T-cell (primary cell): Measurements from ENCODE around the gene SPATA13. TPM values are rescaled to one million over a fixed set of nuclear protein-coding genes. Genes with fewer than 3 reads are reported as not detected.

Experiments used
- ATAC-seq, 4 experiments: fragments of 200-7000 bp in 3 of 4; fragments of 150-1000 bp in 1 of 4; cut with Tn5 transposase; replicated peaks in 1 of 4; 1 replicate in 3 of 4; 2 replicates in 1 of 4; pipeline ENCODE4 v1.10.0; 2021; ENCODE audit warnings: moderate library complexity in 3 of 4, mild to moderate bottlenecking in 2 of 4, moderate number of reproducible peaks in 1 of 4
- CTCF ChIA-PET, 2 donors: fragments of 300-600 bp; sonication (Branson Sonifier 250); formaldehyde crosslinking; loops; one replicate each; lab custom pipeline; 2022; ENCODE audit warnings: antibody characterized with exemption in 2 of 2; lab: Charles Lee
- POLR2A ChIA-PET, 2 donors: fragments of 300-600 bp; sonication (Branson Sonifier 250); formaldehyde crosslinking; loops; one replicate each; lab custom pipeline; 2022; ENCODE audit warnings: antibody characterized with exemption in 2 of 2; lab: Charles Lee
- DNase-seq, 35 experiments: peaks; one replicate each; pipeline versions ENCODE4 v3.0.0 to v3.0.0-alpha.2; 2013 to 2023
- H3K27ac ChIP-seq: one replicate; pipeline ENCODE4 v1.5.1; 2013; ENCODE audit warnings: low read length
- H3K27me3 ChIP-seq, 2 experiments: replicated peaks in 1 of 2; 1 replicate in 1 of 2; 2 replicates in 1 of 2; pipeline versions ENCODE4 v1.6.1 to v1.7.0; 2013; ENCODE audit warnings: low read length in 1 of 2, mixed read lengths in 1 of 2; ENCODE audit not compliant: control insufficient read depth in 2 of 2, insufficient read depth in 2 of 2; ENCODE audit errors: extremely low read depth in 1 of 2
- H3K36me3 ChIP-seq, 2 donors: 1 replicate in 1 of 2; 2 replicates in 1 of 2; pipeline versions ENCODE4 v1.6.1 to v1.7.0; 2013; ENCODE audit warnings: low read length in 1 of 2; ENCODE audit not compliant: control insufficient read depth in 2 of 2, insufficient read depth in 1 of 2; ENCODE audit errors: extremely low read depth in 1 of 2
- H3K4me1 ChIP-seq, 2 experiments: 1 replicate in 1 of 2; 2 replicates in 1 of 2; pipeline versions ENCODE4 v1.6.1 to v1.7.0; 2013; ENCODE audit warnings: low read length in 2 of 2, mixed read lengths in 1 of 2; ENCODE audit not compliant: insufficient read depth in 2 of 2, control insufficient read depth in 1 of 2; ENCODE audit errors: extremely low read depth in 1 of 2
- H3K4me3 ChIP-seq, 2 donors: 1 replicate in 1 of 2; 2 replicates in 1 of 2; pipeline versions ENCODE4 v1.5.1 to v1.7.0; 2013; ENCODE audit warnings: mild to moderate bottlenecking in 2 of 2, low read length in 1 of 2, moderate library complexity in 1 of 2; ENCODE audit not compliant: control insufficient read depth in 1 of 2; ENCODE audit errors: extremely low read depth in 1 of 2
- H3K9me3 ChIP-seq: 2 replicates; pipeline ENCODE4 v1.7.0; 2013
- H3K27ac Mint-ChIP-seq, 2 donors: one replicate each; pipeline ENCODE4 v1.8.0; 2020 to 2021; ENCODE audit warnings: mild to moderate bottlenecking in 2 of 2, mixed read lengths in 2 of 2
- H3K27me3 Mint-ChIP-seq, 2 donors: one replicate each; pipeline ENCODE4 v1.8.0; 2021 to 2022; ENCODE audit warnings: mixed read lengths in 2 of 2
- H3K36me3 Mint-ChIP-seq: one replicate; pipeline ENCODE4 v1.8.0; 2021; ENCODE audit warnings: mixed read lengths
- H3K4me1 Mint-ChIP-seq, 3 donors: one replicate each; pipeline ENCODE4 v1.8.0; 2020 to 2022; ENCODE audit warnings: mixed read lengths in 3 of 3, mild to moderate bottlenecking in 1 of 3
- H3K4me3 Mint-ChIP-seq, 3 donors: one replicate each; pipeline ENCODE4 v1.8.0; 2020 to 2022; ENCODE audit warnings: mild to moderate bottlenecking in 3 of 3, mixed read lengths in 3 of 3, moderate library complexity in 3 of 3
- H3K9me3 Mint-ChIP-seq, 3 donors: one replicate each; pipeline ENCODE4 v1.8.0; 2020 to 2022; ENCODE audit warnings: mixed read lengths in 3 of 3
- WGBS: methylation state at CpG from one replicate; pipeline ENCODE4 v1.1.5; 2013; ENCODE audit warnings: missing lambda C conversion rate; ENCODE audit not compliant: insufficient coverage; 5-methylcytosine and 5-hydroxymethylcytosine counted together
- total RNA-seq, 35 experiments: library from RNA in 6 of 35; stranded (reverse) in 6 of 35; fragments of 120-200 nt in 1 of 35; gene quantifications; one replicate each; pipeline versions ENCODE4 v1.2.1 to v1.2.4 and lab custom pipeline; 2013 to 2026

The SPATA13 gene
- total RNA-seq, 5 donors from 2014 or later (not counting 1 experiment from before 2014, with no cell fraction given), result 90.3 to 109 (median 104) TPM

DNA sequence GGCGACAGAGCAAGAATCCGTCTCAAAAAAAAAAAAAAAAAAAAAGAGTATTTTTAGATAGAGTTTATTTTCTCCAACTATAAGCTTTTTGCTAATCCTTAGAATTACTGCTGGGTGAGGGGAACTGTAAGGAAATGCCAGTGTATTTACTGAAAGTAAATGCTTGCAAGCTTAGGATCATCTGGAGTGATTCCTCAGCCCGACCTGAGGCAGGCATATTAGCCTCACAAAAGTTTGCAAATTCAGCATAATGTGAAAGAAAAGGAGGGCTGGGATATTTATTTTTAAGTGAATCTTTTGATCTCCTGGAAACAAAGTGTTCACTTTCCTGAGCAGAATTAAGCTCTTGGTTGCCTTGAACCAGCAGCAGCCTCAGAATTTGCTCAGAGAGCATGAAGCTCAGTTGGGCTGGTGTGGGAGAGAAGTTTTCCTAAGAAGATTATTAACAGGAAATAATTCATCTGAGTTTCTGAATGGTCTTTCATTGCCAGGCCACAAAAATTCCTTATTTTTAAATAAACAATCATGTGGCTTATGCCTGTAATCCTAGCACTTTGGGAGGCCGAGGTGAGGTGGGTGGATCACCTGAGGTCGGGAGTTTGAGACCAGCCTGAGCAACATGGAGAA is 24.7 kb upstream of the SPATA13 start:
- CTCF ChIA-PET, result interaction anchor here (0.7 kb wide), 2 partner anchors 19 to 237 kb away, joined by 6 to 8 read pairs; no protein-coding TSS in a partner anchor
- peaks cover 6 to 12% (median 8%) of the 10 kb centered on the region in 3 donors for H3K9me3 Mint-ChIP-seq
- no peak for ATAC-seq
- no peak for DNase-seq
- Histone ChIP-seq H3K4me1 (no peaks in the 10 kb centered on the region), H3K27ac (no peak overlapping the region), H3K4me3 (no peak overlapping the region), H3K36me3 (no peaks in the 10 kb centered on the region), H3K27me3 (peaks cover 0 to 4% of the 10 kb centered on the region in 2 experiments), H3K9me3 (no peaks in the 10 kb centered on the region)
- H3K36me3 Mint-ChIP-seq, result peaks cover 3% of the 10 kb centered on the region
- no peak overlapping the region for H3K27ac Mint-ChIP-seq
- 86% methylated on average over 1 of the region's 5 CpGs for WGBS
- POLR2A ChIA-PET, result no interaction called here
- no peaks in the 10 kb centered on the region for H3K4me1 Mint-ChIP-seq
- H3K4me3 Mint-ChIP-seq, result no peak overlapping the region
- H3K27me3 Mint-ChIP-seq, result no peaks in the 10 kb centered on the region

DNA sequence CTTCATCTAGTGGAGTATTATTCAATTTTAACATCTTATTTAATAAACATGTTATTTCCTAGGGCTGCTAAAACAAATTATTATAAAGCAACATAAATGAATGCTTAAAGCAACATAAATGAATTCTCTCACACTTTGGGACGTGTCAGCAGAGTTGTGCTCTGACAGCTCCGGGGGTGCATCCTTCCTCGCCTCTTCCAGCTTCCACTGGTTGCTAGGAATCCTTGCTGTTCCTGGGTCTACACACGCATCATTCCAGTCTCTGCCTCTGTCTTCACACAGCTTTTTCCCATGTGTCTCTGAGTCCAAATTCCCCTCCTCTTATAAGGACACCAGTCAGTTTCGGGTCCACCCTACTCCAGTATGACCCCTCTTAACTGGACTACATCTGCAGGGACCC is 21.6 kb upstream of the SPATA13 start:
- no peaks in the 10 kb centered on the region for H3K9me3 Mint-ChIP-seq
- ChIA-PET CTCF (no interaction called here), POLR2A (no interaction called here)
- H3K27me3 Mint-ChIP-seq, result no peaks in the 10 kb centered on the region
- WGBS, result 94% methylated on average over 5 of the region's 5 CpGs
- DNase-seq (no peak), ATAC-seq (no peak)
- H3K4me3 ChIP-seq, result no peak overlapping the region
- no peaks in the 10 kb centered on the region for H3K4me1 Mint-ChIP-seq
- no peaks in the 10 kb centered on the region for H3K36me3 ChIP-seq
- no peaks in the 10 kb centered on the region for H3K27me3 ChIP-seq
- no peak overlapping the region for H3K27ac ChIP-seq
- no peaks in the 10 kb centered on the region for H3K36me3 Mint-ChIP-seq
- no peak overlapping the region for H3K4me3 Mint-ChIP-seq
- H3K4me1 ChIP-seq, result no peaks in the 10 kb centered on the region
- no peak overlapping the region for H3K27ac Mint-ChIP-seq
- no peaks in the 10 kb centered on the region for H3K9me3 ChIP-seq

DNA sequence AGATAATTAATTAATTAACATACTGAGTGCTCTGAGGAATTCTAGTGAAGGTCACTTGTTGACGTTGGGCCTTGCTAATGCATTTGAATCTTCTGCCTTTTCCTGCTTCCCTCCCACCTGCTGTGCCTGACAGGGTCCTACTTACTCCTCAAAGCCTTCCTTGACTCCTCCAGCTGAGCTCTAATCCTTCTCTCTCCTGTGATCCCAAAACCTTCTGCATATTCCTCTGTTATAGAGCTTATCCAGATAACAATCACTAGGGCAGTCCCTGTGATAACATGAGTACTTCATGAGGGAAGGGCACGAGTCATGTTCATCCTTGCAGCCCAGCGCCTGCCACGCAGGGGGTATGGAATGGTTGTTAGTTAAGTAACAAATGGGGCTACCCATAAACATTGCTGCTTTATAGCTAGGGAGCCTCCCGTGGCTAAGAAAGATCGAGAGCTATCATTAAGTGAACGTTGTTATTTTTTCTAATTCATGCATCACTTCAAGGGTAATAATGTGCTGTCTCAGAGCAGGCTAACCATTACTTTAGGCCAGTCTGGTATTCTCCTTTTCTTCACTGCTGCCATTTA is 19.1 kb upstream of the SPATA13 start:
- no peaks in the 10 kb centered on the region for H3K27me3 Mint-ChIP-seq
- no peaks in the 10 kb centered on the region for H3K27me3 ChIP-seq
- no peaks in the 10 kb centered on the region for H3K4me1 ChIP-seq
- WGBS, result 92% methylated on average over 5 of the region's 7 CpGs
- DNase-seq, result no peak
- no peaks in the 10 kb centered on the region for H3K36me3 Mint-ChIP-seq
- H3K9me3 ChIP-seq, result no peaks in the 10 kb centered on the region
- H3K27ac ChIP-seq, result no peak overlapping the region
- no peak overlapping the region for H3K27ac Mint-ChIP-seq
- ChIA-PET CTCF (no interaction called here), POLR2A (no interaction called here)
- H3K36me3 ChIP-seq, result no peaks in the 10 kb centered on the region
- H3K4me3 Mint-ChIP-seq, result no peak overlapping the region
- no peak for ATAC-seq
- no peak overlapping the region for H3K4me3 ChIP-seq
- H3K4me1 Mint-ChIP-seq, result no peaks in the 10 kb centered on the region
- no peaks in the 10 kb centered on the region for H3K9me3 Mint-ChIP-seq

DNA sequence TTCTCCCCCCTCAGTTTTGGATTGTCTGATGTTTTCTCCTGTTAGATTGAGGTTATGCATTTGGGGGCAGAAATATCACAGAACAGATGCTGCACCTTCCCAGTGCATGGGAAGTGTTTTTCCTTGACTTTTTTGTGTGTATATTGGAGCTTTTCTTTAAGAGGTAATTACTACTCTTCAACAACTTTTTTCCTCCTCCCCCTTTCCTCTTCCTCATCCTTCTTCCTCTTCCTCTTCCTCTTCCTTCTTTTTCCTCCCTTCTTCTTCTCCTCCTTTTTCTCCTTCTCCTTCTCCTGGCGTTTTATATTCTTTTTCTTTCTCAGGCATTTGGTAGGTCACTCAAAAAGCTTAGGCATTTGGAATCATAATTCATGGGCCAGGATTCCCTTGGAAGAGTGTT is 18.1 kb upstream of the SPATA13 start:
- ChIA-PET POLR2A (no interaction called here), CTCF (no interaction called here)
- Mint-ChIP-seq H3K4me1 (no peaks in the 10 kb centered on the region), H3K9me3 (no peaks in the 10 kb centered on the region), H3K4me3 (no peak overlapping the region), H3K27me3 (no peaks in the 10 kb centered on the region), H3K27ac (no peak overlapping the region), H3K36me3 (no peaks in the 10 kb centered on the region)
- Histone ChIP-seq H3K4me3 (no peak overlapping the region), H3K36me3 (no peaks in the 10 kb centered on the region), H3K4me1 (no peaks in the 10 kb centered on the region), H3K27me3 (no peaks in the 10 kb centered on the region), H3K27ac (no peak overlapping the region), H3K9me3 (no peaks in the 10 kb centered on the region)
- DNase-seq, result no peak
- ATAC-seq, result no peak
- WGBS, result no CpG with 5 or more reads among the region's 1 CpG

DNA sequence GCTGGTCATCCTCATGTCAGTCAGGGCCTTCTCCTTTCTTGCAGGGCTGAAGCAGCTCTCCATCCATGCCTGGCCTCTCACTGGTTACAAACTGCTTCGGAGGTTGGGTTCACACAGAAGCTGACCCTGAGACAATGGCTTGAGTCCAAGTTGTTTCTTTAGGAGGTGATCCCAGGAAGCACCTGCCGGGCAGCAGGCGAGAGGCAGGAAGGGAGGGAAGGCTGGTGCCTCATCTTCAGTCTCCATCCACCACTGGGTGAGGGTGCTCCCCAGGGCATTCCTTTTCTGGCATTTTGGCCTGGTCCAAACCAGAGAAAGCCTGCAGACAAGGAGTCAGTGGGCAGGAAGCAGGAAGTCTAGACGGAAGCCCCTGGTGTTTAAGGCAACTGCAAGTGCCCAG is 17.6 kb upstream of the SPATA13 start:
- no peaks in the 10 kb centered on the region for H3K36me3 Mint-ChIP-seq
- H3K4me1 ChIP-seq, result no peaks in the 10 kb centered on the region
- WGBS, result no CpG with 5 or more reads among the region's 4 CpGs
- no peak for DNase-seq
- H3K9me3 Mint-ChIP-seq, result no peaks in the 10 kb centered on the region
- ATAC-seq, result no peak
- H3K27ac Mint-ChIP-seq, result no peak overlapping the region
- no peaks in the 10 kb centered on the region for H3K36me3 ChIP-seq
- H3K4me3 ChIP-seq, result no peak overlapping the region
- H3K4me1 Mint-ChIP-seq, result no peaks in the 10 kb centered on the region
- ChIA-PET POLR2A (no interaction called here), CTCF (no interaction called here)
- no peak overlapping the region for H3K27ac ChIP-seq
- H3K27me3 Mint-ChIP-seq, result no peaks in the 10 kb centered on the region
- H3K27me3 ChIP-seq, result no peaks in the 10 kb centered on the region
- no peak overlapping the region for H3K4me3 Mint-ChIP-seq
- H3K9me3 ChIP-seq, result no peaks in the 10 kb centered on the region

DNA sequence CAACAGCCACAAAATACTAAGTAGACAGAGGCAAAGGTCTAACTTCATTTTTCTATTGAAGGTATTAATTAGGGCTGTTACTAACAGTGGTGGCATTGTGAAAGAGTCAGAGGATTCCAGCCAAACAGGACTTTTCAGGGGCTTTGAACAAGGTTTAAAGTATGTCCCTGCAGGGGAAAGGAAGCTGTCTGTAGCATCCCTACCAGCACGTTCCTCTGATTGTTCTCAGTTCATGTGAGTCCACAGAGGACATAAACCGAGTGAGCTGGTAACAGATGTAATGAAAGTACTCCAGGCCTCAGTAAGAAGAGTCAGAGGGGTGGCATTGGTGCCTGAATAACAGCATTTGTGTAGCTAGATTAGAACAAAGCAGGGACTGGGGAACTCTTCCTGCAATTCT is 15.3 kb upstream of the SPATA13 start:
- Mint-ChIP-seq H3K9me3 (no peaks in the 10 kb centered on the region), H3K4me1 (no peaks in the 10 kb centered on the region), H3K27me3 (peaks cover 0 to 2% of the 10 kb centered on the region in 2 donors), H3K36me3 (no peaks in the 10 kb centered on the region), H3K27ac (no peak overlapping the region), H3K4me3 (no peak overlapping the region)
- H3K27ac ChIP-seq, result no peak overlapping the region
- ATAC-seq, result no peak
- H3K27me3 ChIP-seq, result no peaks in the 10 kb centered on the region
- no peak for DNase-seq
- H3K36me3 ChIP-seq, result no peaks in the 10 kb centered on the region
- no peaks in the 10 kb centered on the region for H3K4me1 ChIP-seq
- ChIA-PET POLR2A (no interaction called here), CTCF (interaction anchor here in 1 of 2 donors (0.6 kb wide), 1 partner anchor 1905 kb away, joined by 4 read pairs; no protein-coding TSS in a partner anchor)
- H3K9me3 ChIP-seq, result no peaks in the 10 kb centered on the region
- no peak overlapping the region for H3K4me3 ChIP-seq
- 100% methylated on average over 1 of the region's 2 CpGs for WGBS
